Erythroblast (primary cell): ENCODE measurements around the gene TNFRSF18.
A peak's percentile ranks its signal among the peaks of the same experiment; 100 is the strongest.

ENCODE experiments used
- DNase-seq, 2 experiments: peaks; one replicate each; lab custom pipeline; 2025; lab: John Stamatoyannopoulos, UW
- GATA1 ChIP-seq: IDR thresholded peaks from 2 replicates; pipeline ENCODE4 v1.6.1; 2011; ENCODE audit warnings: low read depth, mild to moderate bottlenecking, control low read depth, low read length, moderate library complexity
- POLR2A ChIP-seq: IDR thresholded peaks from 2 replicates; pipeline ENCODE4 v1.6.1; 2011; ENCODE audit warnings: mild to moderate bottlenecking, low read length

TNFRSF18 gene

DNA sequence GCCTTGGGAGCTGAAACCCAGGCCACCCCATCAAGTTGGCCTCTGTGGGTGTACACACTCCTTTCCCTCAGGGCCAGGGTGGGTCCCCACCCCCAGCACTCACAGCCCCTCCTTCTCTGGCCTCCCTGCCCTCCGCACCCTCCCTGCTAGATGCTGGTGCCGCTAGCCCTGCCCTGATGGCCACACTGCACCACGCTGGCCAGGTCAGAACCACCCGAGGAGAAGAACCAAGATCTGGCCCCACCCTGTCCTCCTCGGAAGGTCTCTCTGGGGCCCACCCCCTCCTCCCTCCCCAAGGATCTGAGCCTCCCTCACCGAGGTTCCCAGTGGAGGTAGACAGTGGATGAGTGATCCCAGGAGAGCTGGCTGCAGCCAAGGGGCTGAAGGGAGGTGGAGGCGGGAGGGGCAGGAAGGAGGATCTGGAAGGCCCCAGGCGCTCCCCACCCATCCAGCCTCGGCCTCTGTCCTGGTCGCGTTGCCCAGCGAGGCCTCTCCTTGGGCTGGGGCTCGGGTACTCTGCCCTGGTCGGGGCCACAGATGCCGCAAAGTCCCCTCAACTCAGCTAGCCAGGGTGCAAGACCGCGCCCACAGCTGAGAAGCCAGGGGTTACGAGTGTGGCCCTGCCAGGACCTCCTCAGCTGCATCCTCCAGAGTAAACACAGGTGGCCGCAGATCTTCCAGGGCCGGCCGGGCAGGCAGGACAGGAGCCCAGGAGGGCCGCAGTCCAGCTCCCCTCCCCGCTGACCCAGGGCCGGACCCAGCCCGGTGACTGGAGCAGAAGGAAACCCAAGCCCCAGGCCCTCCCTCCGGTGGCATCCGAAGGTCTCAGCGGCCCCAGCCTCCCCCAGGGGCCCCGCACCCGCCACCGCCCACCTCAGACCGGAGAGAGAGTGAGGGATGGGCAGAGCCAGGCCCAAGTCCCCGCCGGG, 30.8 kb upstream of the TNFRSF18 start:
- no peak for DNase-seq
- TF ChIP-seq POLR2A: no peak
- no peak for TF ChIP-seq GATA1

DNA sequence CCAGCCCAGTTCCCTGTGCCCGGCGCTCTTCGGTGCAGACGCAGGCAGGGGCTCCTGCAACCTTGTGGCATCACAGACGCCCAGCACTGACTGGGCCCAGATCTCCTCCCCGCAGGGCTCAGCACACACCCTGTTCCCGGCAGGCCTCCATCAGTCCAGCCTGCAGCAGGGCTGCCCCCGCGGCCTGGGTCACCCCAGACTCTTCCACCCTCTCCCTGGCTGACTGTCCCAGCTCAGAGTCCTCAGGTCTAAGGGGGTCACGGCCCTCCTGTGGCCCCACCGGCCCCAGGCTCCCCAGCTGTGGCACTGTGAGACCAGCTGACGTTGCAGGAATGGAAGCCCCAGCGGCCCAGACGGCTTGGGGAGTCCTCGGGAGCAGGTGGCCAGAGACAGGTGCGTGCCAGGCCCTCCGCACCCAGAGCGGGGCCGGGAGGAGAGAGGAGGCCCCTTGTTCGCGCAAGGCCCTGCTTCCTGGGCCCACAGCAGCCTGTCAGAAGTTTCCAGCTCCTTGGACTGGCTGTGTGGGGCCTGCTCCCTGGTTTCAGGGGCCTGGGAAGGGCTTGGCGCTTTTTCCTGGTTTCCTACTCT, 29.9 kb upstream of the TNFRSF18 start:
- TF ChIP-seq GATA1 (no peak), POLR2A (no peak)

DNA sequence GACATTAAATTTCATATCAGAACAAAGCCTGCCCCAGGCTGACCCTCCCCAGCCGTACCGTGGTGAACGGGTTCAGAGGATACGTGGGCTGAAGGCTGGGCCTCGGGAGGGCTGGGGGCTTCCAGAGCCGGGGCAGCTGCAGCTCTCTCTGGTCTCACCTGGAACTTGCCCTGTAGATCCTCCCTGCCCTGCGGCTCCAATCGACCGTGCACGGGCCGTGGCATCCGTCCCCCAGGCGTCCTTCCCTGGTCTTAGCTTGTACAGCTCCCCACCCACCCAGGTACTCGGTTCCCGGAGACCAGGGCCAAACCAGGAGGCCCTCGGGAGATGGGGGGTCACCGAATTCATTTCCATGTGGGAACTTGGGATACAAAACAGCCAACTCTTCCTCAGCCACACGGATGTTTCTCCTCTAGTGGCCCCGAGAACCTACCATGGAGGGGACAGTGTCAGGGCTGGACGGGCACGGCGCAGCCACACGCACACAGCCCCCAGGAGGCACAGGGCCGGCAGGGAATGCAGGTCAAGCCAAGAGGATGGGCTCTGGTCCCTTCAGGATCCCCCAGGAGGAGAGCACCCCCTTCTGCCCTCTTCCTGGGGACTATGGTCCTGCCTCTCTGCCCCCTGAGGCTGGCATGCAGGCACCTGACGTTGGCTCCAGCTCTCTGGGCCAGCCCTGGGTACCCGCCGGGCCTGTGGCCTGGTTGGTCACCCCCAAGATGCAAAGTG, 28.8 kb upstream of the TNFRSF18 start:
- DNase-seq: no peak
- TF ChIP-seq GATA1: no peak
- no peak for TF ChIP-seq POLR2A

More for the DNA sequence above, 29.9 kb upstream of the TNFRSF18 start:
- no peak for DNase-seq

DNA sequence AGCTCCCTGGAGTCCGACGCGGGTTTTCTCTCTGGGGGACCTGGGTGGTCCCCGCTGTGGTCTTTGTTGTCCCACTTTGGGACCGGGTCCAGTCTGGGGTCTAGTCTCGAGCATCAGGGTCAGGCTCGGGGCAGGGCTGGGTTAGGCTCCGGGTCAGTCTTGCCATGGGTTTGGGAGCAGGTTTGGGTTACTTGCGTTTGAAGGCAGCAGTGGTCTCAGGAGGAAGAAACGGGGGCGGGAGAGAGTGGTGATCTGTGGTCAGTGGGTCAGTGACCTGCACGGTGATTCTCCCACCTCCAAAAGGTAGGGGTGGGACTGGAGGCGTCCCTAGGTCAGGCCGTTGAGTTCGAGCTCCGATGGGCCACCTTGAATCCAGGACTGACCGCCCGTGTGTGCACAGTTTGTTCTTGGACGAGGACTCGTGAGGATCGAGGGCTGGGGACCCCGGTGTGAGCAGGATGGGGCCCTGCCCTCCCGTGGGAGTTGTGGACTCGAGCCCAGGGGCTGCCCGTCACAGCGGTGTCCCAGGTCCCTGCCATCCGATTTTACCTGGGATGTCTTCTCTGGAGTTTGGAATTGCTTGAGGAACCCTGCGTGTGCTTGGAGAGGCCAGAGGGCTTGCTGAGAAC, 27.9 kb upstream of the TNFRSF18 start:
- DNase-seq: no peak
- no peak for TF ChIP-seq POLR2A

DNA sequence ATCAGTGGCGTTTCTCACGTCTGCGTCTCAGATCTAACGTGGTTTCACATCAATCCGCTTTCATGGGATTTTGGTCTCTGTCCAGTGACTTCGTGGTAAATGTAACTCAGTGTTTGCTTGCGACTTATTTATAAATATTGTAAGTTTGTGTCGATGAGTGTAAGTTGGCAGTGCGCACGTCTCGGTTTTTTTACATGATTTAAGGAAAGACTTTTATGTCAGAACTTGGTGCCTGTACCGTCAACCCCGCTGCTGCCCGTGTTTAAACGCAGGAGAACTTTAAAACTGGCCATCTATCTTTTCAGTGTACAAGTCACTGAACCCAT, 27.1 kb upstream of the TNFRSF18 start:
- TF ChIP-seq POLR2A (no peak), GATA1 (no peak)
- DNase-seq: no peak

DNA sequence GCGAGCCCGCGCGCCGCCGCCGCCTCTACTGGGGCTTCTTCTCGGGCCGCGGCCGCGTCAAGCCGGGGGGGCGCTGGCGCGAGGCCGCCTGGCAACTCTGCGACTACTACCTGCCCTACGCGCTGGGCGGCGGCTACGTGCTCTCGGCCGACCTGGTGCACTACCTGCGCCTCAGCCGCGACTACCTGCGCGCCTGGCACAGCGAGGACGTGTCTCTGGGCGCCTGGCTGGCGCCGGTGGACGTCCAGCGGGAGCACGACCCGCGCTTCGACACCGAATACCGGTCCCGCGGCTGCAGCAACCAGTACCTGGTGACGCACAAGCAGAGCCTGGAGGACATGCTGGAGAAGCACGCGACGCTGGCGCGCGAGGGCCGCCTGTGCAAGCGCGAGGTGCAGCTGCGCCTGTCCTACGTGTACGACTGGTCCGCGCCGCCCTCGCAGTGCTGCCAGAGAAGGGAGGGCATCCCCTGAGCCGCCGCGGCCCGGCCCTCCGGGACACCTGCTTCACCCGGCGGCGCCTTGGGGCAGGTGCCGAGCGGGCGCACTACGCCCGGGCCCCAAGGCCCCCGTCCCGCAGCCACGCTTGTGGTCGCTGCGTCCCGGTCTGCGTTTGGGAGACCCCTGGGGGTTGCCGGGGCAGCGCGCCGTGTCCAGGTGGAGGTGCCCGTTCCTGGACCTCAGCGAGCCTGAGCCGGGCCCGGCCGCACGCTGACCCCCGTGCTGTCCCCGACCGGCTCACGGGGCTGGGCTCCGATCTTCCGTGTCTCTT, 26.6 kb upstream of the TNFRSF18 start:
- DNase-seq: no peak
- TF ChIP-seq POLR2A (no peak), GATA1 (no peak)

DNA sequence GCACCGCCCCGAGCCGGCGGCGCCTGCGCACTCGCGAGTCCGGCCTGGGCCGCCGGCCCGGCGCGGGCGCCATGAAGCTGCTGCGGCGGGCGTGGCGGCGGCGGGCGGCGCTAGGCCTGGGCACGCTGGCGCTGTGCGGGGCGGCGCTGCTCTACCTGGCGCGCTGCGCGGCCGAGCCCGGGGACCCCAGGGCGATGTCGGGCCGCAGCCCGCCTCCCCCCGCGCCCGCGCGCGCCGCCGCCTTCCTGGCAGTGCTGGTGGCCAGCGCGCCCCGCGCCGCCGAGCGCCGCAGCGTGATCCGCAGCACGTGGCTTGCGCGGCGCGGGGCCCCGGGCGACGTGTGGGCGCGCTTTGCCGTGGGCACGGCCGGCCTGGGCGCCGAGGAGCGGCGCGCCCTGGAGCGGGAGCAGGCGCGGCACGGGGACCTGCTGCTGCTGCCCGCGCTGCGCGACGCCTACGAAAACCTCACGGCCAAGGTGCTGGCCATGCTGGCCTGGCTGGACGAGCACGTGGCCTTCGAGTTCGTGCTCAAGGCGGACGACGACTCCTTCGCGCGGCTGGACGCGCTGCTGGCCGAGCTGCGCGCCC, 25.9 kb upstream of the TNFRSF18 start, which contains the start of gene B3GALT6:
B3GALT6 (plus strand) TSS at position 30 of the 588 bp plus-strand sequence; CDS start at position 72, 42 bp downstream.
- TF ChIP-seq GATA1 (no peak), POLR2A (no peak)
- DNase-seq: no peak

DNA sequence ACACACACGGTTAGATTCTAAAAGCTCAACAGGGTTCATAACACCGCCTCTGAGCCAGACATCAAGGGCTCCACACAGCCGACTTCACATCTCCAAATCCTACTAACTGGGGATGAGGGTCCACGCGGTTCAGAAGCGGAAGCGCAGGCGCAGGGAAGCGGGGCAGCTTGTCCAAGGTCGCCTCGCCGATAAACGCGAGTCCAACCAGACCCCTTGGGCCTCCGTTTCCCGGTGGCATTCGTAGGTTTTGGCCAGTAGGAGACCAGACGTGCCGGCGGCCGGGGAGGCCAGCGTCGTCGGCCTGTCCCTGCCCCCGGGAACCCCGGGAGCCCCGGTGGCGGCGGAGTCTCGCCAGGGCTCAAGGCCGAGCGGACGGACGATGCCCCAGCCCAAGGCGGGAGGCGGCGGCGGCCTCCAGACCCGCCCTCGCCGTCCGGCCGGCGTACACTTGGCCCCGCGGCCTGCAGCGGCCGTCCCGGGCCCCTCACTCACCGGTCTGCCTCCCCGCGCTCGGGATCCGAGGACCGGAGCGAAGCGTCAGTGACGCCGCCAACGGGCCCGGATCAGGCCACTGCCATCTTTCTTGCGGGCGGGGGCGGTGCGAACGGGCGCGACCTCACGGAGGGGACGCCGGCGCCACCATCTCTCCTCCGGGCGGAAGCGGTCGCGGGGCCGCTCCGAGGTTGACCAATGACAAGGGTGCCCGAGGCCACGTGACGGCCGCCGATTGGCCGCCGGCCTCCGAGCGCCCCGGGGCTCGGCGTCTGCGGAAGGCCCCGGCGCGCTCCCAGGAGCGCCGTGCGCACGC, 25.2 kb upstream of the TNFRSF18 start, which contains the start of gene SDF4:
SDF4 (minus strand) TSS at position 602 of the 808 bp plus-strand sequence. CDS start 3,229 bp downstream, outside the sequence.
- no peak for TF ChIP-seq GATA1
- TF ChIP-seq POLR2A: peak; percentile 75
- DNase-seq: peak; percentile 98 to 99

DNA sequence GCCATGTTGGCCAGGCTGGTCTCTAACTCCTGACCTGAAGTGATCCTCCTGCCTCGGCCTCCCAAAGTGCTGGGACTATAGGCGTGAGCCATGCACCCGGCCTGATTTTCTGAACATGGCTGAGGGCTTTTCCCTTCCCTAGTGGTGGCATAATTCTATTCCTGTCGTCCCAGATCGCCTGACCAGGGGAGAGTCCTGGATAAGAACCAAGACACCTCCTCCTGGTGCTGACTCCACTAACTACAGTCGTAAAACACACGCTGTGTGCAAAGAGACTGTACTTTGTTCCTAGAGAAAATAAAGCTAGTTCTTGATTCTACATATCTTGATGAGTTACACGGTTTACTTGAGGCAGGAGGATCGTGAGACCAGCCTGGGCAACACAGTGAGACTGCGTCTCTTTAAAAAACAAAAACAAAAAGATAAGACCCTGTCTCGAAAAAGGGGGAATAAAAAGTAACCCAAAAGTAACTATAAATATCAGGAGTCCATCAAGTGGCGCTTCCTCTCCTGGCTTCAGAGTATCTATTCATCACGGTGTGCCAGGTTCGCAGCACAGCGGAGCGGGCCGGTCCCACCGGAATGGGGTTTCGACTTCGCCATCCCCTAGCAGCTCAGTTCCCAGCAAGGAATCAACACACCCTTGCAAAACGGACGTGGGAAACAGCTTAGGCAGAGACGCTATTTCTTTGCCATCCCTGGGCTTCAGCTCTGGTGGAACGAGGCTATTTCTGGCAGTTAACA, 24.4 kb upstream of the TNFRSF18 start:
- TF ChIP-seq POLR2A: no peak
- no peak for TF ChIP-seq GATA1
- DNase-seq: peak; percentile 40 to 60

DNA sequence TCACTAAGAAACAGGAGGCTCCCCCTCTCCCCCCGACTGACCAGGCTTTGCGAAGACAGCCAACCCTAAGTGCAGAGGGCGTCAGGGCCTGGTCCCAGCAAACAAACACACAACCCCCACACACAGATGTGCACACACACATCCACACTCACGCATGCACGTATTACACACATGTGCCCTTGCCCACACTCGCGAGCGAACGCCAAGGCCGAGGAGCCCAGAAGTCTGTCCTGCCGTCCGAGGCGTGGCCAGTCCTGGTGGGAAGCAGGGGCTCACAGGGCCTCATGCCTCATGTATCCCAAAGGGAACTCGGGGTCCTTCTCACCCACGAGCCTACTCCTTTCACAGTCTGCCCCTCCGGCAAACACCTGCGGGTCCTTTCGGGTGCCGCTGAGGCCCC, 23.4 kb upstream of the TNFRSF18 start:
- TF ChIP-seq POLR2A: no peak
- no peak for TF ChIP-seq GATA1
- DNase-seq: no peak
